ELR (cell line): ENCODE measurements around the gene SLC16A5.
"Not testable (repeated sequence)": the region's sequence is repeated elsewhere in the genome, so short reads cannot be mapped to it uniquely, and the experiment has no call there.

Experiments used
- DNase-seq: peaks from one replicate; pipeline ENCODE4 v3.0.0-alpha.2; 2015; ENCODE audit warnings: low read depth

The SLC16A5 gene, protein sequence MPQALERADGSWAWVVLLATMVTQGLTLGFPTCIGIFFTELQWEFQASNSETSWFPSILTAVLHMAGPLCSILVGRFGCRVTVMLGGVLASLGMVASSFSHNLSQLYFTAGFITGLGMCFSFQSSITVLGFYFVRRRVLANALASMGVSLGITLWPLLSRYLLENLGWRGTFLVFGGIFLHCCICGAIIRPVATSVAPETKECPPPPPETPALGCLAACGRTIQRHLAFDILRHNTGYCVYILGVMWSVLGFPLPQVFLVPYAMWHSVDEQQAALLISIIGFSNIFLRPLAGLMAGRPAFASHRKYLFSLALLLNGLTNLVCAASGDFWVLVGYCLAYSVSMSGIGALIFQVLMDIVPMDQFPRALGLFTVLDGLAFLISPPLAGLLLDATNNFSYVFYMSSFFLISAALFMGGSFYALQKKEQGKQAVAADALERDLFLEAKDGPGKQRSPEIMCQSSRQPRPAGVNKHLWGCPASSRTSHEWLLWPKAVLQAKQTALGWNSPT

DNA sequence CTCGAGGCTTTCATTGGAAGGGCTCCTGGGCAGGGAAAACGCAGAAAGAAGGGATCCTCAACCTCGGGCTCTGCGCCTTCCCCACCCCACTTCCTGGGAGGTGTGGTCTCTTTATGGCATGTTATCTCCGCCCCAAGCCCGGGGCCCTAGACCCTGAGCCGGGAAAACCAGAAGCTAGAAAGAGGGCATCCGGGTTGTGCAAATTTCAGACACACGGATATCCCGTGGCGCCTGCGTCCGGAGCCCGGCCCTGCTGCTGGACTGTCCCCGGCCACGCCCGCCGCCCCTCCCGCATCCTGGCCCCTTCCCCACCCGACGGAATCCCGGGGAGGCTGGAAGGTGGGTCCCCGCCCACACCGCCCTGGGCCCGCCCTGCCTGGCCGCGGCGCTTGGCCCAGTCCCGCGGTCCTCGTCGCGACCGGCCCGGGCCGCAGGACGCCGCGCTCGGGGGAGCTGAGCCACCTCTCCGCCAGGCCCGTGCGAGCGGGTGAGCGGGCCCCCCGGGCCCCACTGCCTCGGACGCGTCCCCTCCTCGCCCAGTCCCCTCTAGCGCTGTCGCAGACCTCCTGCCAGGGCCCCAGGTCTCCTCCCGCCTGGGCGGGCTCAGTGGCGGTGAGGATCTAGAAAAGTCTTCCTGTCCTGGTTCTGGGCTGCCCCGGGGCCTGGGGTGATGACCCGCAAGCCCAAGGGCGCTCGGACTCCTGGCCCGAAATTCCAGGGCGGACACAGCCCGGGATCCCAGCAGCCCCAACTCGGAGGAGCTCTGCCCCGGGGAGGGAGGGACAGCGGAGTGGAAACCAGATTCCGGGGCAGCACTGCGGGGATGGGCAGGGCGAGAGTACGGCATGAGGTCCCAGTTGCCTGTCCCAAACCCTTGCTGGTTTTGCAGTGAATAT is at the start of gene SLC16A5:
SLC16A5 (plus strand) TSS at position 397 of the 896 bp plus-strand sequence. CDS start 5,683 bp downstream, outside the sequence.
- peak; percentile 95 for DNase-seq

DNA sequence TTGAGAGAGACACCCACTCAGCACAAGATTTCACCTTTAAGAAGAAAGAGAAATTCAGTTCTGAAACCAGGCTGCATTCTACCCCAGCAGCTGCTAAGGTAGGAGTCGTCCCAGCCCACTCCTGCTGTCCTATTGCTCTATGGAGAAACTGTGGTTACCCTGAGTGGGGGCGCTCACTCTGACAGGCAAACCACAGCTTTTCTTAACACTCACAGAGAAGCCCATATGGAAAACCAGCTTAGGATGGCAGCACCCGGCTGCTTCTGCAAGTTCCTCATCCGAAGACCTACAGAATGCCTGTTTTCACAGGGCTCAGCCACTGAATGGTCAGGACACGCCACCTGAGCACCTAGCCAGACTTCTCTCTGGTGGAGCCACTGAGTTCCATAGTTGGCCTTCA is 48.5 kb upstream of the SLC16A5 start:
- DNase-seq: no peak

DNA sequence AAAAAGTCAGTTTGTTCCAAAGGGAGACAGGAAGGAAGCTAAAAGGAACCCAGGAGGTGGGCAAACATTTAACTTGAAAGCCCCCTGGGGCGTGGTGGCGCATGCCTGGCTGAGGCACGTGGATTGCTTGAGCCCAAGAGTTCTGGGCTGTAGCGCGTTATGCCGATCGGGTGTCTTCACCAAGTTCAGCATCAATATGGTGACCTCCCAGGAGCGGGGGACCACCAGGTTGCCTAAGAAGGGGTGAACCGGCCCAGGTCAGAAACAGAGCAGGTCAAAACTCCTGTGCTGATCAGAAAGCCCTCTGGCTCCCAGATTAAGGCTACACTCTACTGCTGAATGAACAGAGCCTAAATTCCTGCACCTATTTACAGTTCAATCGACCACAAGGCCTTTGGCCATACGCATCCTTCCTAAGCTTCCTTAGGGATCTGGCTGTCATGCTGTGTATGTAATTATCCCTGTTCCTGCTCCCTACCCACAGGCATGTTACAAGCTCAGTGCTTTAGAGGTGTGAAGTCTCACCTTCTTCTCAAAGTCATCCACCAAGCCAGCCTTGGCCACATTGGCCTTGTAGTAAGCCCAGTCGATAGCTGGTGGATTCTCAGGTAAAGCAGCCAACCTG is 46.0 kb upstream of the SLC16A5 start:
- DNase-seq: no peak

DNA sequence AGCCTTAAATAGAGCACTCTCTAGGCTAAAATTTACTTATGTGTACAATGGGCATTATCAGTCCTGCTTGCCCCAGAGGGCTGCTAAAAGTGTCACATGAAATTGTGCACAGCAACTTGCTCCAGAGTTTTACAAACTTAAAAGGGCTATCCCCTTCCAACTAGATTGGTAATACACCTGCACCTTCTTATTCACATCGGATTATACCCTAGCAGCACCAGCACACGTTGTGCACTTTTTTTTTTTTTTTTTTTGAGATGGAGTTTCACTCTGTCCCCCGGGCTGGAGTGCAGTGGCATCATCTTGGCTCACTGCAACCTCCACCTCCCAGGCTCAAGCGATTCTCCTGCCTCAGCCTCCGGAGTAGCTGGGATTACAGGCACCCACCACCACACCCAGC is 44.0 kb upstream of the SLC16A5 start:
- DNase-seq: not testable (repeated sequence)

DNA sequence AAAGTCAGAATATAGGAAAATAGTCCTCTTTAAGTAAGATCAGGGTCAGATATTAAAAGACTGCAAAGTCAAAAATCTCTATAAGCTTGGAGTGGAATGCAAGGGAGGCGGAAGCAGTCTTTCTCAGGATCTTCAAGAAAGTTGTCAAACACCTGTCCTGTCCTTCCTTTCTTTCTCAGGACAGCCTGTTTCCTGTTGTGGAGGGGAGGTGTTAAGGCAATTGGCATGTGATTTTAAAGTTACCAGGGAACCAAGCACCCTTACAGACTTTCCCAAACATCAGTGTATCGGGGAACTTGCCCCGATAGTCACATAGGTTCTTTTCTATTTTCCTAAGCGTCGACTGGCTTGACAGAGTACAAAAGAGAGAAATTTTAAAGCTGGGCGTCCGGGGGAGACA is 43.0 kb upstream of the SLC16A5 start:
- DNase-seq: no peak

DNA sequence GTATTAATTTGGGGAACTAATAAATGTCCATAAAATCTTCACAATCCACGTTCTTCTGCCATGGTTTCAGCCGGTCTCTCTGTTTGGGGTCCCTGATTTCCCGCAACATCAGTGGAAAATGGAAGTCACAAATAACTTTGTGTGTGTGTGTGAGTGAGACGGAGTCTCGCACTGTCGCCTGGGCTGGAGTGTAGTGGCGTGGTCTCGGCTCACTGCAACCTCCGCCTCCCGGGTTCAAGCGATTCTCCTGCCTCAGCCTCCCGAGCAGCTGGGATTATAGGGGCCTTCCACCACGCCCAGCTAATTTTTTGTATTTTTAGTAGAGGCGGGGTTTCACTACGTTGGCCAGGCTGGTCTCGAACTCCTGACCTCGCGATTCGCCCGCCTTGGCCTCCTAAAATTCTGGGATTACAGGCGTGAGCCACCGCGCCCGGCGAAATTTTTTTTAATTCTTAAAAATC is 41.8 kb upstream of the SLC16A5 start:
- DNase-seq: not testable (repeated sequence)

DNA sequence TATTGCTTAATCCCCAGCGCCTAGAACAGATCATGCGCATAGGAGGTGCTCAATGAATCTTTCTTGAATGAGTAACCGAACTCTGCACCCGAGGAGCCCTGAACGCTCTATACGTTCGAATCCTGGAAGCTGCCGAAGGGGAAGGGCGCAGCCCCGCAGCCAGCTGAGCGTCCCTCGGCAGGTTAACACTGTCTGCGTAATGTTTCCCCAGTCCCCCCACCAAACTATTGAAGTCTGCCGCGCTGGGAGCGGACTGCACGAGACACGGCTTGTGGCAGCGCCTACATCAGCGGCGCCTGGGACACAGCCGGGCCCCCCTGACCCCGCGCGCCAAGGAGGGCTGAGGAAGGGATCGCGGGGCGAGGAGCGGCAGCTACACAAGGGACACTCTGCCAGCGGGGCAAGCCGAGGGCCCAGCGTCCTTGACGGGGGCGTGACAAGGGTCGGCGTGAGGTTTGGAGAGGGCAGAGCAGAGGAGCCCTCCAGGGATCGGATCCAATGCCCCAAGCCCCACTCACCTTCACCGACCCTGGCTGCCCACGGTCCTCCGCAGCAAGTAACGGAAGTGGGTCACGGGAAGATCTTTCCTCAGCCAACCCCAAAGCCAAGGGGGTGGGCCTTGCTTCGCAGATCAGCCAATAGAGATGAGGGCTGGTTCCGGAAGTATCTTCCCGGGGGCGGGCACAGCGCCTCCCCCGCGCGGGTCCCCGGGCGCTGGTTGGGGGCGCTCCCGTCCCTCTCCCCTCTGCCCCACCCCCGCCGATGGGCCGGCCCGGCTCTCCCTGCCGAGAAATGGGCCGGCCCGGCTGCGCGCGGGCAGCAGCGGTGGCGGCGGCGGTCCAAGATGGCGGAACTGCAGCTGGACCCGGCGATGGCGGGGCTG is 41.1 kb upstream of the SLC16A5 start, which contains the start of the genes ATP5PD and KCTD2:
ATP5PD (minus strand) TSS at position 563 of the 883 bp plus-strand sequence. CDS start 4,319 bp downstream, outside the sequence.
KCTD2 (plus strand) TSS at position 819 of the 883 bp plus-strand sequence; CDS start at position 845, 26 bp downstream.
- DNase-seq: peak; percentile 99

DNA sequence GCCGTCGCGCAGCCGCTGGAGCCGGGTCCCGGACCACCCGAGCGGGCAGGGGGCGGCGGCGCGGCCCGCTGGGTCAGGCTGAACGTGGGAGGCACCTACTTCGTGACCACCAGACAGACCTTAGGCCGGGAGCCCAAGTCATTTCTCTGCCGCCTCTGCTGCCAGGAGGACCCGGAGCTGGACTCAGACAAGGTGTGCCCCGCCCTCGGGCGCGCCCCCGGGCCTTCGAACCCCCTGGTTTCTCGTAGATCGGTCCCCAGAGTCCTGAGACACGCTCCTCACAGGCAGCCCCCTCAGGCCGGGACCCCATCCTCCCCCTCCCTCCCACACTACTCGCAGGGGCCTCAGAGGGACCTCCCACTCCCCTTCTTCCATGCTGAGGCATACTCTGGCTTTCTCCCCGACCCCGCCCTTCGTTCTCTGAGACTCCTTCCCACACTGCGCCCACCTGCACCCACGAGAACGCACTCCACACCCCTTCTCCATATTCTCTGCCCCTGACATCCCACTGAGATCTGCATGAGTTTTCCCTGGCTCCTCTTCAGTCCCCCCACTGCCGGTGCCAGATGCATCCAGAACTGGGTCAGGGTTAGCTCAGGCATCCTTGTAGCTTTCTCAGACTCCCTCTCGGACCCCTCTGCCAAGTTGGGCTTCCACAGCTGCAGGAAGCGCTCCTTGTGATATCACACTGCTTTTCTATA is 40.2 kb upstream of the SLC16A5 start:
- peak; percentile 37 for DNase-seq

DNA sequence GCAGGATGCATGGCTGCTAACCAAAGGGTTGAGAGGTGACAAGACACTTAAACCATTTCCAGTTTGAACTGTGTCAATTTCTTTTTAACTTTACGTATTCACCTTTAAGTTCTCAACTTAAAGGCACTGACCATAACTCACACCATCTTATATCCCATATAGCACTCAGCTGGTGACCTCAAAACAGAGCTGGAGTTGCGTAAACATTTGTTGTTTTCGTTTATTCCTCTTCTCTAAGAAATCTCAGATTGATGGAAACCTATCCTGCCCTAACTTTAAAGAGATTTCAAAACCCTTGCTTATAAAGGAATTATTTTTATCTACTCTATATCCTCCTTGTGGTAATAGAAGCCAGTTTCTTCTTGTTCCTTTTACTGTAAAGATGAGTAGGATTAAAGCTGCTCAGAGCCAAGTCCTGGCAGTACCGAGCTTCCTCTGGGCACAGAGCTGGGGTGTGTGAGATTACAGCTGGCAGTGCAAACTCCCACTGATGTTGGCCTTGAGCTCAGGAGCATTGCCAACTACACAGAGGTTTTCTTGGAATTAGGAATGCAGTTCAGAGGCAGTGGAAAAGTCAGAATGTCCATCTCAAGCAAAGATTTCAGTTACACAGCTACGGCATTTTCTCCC is 39.4 kb upstream of the SLC16A5 start:
- peak; percentile 20 for DNase-seq

DNA sequence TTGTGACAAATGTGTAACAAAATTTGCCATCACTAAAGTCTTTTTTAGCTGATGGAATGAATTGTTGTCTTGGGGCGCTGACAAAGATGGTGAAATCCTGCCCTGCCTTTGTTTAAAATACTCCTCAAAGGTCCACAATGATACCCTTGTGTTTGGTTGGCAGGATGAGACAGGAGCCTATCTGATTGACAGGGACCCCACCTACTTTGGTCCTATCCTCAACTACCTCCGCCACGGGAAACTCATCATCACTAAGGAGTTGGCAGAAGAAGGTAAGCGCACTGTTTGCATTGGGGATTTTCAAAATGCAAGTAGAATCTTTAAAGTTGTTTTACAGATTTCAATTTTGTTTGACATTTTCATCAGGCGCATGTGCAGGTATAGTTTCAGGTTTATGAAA is 38.7 kb upstream of the SLC16A5 start:
- DNase-seq: no peak

DNA sequence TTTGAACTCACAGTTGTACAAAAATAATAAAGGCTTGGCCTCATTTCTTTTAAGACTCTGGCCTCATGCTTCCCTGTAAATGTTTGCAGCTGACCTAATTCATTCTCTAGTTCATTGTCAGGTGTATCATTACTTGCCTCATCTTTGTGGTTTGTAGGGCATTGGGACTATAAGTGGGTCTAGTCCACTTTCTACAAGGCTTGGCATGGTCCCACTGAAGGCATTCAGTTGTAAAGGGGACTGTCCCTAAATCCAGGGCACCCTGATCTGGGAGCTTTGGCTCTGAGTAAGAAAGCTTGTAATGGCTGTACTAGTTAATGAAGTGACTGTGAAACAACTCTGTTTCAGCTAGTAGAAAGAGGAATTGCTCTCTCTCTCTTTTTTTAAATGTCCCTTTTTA is 38.0 kb upstream of the SLC16A5 start:
- no peak for DNase-seq

DNA sequence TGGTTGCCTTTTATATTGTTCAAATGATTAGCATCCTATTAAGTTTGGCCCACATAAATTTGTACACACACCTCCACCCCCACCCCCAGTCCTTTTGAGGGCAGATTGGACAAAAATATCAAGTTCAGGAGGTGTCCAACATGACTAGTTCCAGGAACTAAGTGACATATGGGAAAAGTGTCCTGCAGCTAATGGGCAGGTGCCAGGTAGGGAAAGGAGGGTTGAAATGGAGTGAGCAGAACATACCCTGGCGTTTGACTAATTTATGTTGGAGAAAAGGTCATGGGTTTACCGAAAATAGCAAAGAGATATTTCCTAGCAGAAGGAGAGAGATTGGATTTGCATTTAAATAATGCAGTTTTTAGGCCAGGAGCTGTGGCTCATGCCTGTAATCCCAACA is 35.8 kb upstream of the SLC16A5 start:
- no peak for DNase-seq

DNA sequence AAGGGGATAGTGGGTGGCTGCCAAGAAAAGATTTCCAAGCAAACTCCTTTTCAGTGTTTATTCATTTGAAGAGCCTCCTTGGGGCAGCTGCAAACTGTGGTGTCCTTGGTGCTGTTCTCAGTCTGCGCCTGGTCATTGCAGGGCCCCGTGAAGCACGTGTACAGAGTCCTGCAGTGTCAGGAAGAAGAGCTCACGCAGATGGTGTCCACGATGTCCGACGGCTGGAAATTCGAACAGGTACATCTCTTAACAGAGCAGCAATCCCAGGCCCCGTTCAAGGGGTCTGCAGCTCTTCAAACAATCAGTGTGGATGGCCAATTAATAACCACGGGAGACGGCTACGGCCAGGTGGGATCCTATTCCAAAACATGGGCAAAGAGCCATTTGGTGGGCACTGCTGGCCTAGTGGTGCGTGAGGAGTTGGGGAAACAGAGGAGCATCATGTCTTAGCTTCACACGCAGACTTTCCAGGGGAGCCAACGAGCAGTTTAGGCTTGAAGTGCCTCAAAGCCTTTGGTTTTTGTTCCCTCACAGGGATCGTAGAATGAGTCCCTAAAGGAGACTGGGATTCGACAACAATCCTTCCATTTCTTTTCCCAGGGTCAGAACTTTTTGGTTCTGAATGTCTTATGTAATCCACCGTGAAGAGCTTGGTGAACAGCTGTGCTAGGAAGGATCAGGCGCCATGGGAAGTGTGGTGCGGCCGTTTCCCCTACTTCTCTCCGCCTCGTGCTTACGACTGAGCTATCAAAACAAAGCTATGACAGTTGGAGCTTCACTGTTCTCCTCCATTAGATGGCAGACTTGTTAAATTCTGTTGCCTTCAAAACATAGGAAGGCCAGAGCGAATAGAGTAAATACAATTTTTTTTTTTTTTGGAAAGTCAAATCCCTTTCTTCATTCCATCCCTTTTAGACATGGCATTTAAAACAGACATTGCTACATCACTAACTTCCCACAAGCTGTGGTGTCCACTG is 28.1 kb upstream of the SLC16A5 start:
- DNase-seq: peak; percentile 60

DNA sequence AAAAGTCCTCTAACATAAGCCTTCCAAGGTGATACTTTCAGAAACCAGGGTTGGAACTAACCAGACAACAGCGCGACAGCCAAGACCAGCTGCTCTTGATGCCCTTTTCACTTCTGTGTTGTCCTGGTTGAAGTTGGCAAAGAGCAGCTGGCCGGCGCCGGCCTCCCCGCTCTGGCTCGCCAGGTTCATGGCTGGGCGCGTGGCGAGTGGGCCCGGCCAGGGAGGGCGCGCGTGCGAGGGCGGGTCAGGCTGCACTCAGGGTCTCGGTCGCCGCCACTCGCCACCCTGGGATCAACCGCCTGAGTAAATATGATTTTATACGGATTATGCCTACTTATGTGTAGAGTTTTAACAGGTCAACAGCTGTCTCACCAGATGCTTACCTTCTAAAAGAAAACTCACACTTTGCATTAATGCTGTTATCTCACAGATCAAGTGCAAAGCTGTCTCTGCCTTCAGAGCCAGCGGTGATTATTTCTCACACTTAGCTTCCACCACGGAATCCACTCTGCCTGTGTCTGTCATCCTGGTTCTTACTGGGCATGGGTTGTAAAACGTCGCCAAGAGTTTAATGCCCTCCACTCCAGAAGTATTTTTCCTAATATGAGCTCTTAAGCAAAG is 27.2 kb upstream of the SLC16A5 start:
- no peak for DNase-seq

DNA sequence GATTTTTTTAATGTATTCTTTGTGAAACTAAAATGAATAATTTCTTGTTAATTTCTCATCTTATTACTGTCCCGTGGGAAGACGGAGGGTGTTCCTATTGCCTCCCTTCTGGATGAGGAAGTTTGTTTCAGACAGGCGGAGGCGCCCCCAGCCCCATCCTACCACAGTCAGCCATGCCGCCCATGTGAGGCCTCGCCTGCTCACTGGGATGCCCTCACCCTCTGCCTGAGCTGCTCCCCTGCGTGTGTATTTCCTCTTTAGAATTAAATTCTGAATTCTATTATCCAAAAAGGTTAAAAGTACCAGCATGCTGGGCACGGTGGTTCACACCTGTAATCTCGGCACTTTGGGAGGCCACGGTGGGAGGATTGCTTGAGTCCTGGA is 26.7 kb upstream of the SLC16A5 start:
- no peak for DNase-seq

DNA sequence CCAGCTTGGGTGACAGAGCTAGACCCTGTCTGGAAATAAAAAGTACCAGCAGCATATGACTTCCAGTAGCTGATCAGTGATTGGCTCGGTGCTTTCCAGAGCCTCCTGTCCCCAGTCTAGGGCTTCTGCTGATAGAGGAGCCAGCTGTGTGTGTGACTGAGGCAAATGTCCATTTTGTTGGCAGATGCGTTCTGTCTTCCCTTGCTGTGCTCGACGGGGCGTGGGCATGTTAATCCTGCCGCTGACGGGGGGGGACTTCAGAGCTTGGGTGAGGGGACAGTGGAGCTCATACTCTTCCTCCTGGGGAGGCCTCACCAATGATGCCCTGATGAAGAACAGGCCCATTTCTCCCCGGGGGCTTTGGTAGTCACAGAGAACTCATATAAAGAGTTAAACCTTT is 26.1 kb upstream of the SLC16A5 start:
- no peak for DNase-seq

DNA sequence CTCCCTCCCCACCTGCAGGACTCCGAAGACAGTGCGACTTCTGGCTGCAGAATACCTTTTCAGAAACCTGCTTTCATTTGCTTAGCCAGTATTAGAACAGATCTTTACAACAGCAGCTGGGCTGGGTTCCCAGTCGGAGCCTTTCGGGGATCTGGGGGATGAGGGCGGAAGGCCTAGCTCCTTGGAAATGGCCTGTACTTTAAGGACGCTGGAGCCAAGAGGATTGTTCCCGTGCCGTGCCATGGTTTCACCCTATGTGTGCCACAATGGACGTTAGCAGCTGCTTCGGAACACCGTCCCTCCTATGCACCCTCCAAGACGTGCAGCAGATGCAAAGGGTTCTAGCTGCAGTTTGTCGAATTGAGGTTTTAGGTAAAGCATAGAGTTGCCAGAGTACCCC is 24.6 kb upstream of the SLC16A5 start:
- no peak for DNase-seq

DNA sequence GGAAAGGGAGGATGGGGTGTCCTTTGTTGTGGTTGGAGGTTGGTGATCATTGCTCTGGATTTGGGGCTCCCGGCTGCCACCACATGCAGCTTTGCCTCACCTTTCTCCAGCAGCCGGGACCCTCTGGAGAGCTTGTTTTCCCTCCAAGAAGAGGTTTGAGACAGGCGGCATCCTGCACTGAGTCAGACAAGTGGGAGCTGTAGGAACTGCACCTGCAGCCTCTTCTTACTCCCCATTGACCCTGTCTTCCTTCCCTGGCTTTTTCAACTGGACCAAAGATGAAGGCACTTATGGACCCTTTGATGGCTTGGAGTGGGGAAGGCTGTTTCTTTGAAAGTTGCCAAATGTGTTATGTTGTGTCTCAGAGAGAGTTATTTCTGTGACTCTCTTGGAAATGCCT is 24.1 kb upstream of the SLC16A5 start:
- DNase-seq: no peak
